Left lobe of liver (tissue), 2 donors: Measurements from ENCODE around the gene NUBP2. TPM values are rescaled to one million over a fixed set of nuclear protein-coding genes. Genes with fewer than 3 reads are reported as not detected.

Experiments used
- ATAC-seq: fragments of 200-7000 bp; cut with Tn5 transposase; one replicate; pipeline ENCODE4 v1.9.1; 2020; ENCODE audit warnings: mild to moderate bottlenecking, moderate library complexity
- DNase-seq: peaks from one replicate; pipeline ENCODE4 v3.0.0-alpha.2; 2020; ENCODE audit warnings: low spot score
- total RNA-seq: library from RNA; stranded (reverse); gene quantifications from one replicate; pipeline ENCODE4 v1.2.1, GENCODE V29; 2021
- donor health status: DM: no; HTN: no; CAD: no; lungs with moderate emphysema.
- donor health status: DM: no; HTN: yes; CAD: no.

Gene NUBP2
- 37.9 TPM for total RNA-seq

GRCh38 chr16:1782408-1783264, at the start of gene NUBP2, which contains the start of gene SPSB3:
NUBP2 (plus strand) TSS chr16:1782960; CDS start chr16:1783021, 61 bp downstream.
SPSB3 (minus strand) TSS chr16:1782571; CDS start chr16:1781483, 1,088 bp downstream.
- ATAC-seq, result peak; percentile 77
- DNase-seq, result peak; percentile 100

GRCh38 chr16:1734123-1734522, 48.6 kb upstream of the NUBP2 start:
- ATAC-seq (no peak), DNase-seq (no peak)

GRCh38 chr16:1734816-1735215, 47.9 kb upstream of the NUBP2 start:
- DNase-seq, result no peak
- no peak for ATAC-seq

GRCh38 chr16:1740234-1740633, 42.5 kb upstream of the NUBP2 start:
- no peak for ATAC-seq

GRCh38 chr16:1740781-1741490, 41.8 kb upstream of the NUBP2 start:
- DNase-seq (no peak), ATAC-seq (no peak)

More at GRCh38 chr16:1740234-1740633, 42.5 kb upstream of the NUBP2 start:
- no peak for DNase-seq

GRCh38 chr16:1741553-1742165, 41.1 kb upstream of the NUBP2 start:
- ATAC-seq (no peak), DNase-seq (no peak)

GRCh38 chr16:1743376-1744337, 39.1 kb upstream of the NUBP2 start:
- no peak for DNase-seq
- ATAC-seq, result no peak

GRCh38 chr16:1744338-1744840, 38.4 kb upstream of the NUBP2 start:
- ATAC-seq (no peak), DNase-seq (no peak)

- DNase-seq (peak; percentile 42), ATAC-seq (no peak)
Observed at GRCh38 chr16:1745181-1745899, 37.4 kb upstream of the NUBP2 start.

GRCh38 chr16:1745900-1746692, 36.7 kb upstream of the NUBP2 start:
- DNase-seq (no peak), ATAC-seq (no peak)

GRCh38 chr16:1746693-1747195, 36.0 kb upstream of the NUBP2 start:
- no peak for ATAC-seq
- DNase-seq, result no peak

GRCh38 chr16:1747934-1748333, 34.8 kb upstream of the NUBP2 start:
- DNase-seq (no peak), ATAC-seq (no peak)

GRCh38 chr16:1749152-1750117, 33.3 kb upstream of the NUBP2 start:
- ATAC-seq, result no peak
- DNase-seq, result no peak

GRCh38 chr16:1751946-1752345, 30.8 kb upstream of the NUBP2 start:
- no peak for ATAC-seq
- DNase-seq, result no peak

- DNase-seq (no peak), ATAC-seq (no peak)
Observed at GRCh38 chr16:1752853-1753252, 29.9 kb upstream of the NUBP2 start.

- no peak for DNase-seq
- no peak for ATAC-seq
Observed at GRCh38 chr16:1754204-1754603, 28.6 kb upstream of the NUBP2 start.

GRCh38 chr16:1757714-1758461, 24.9 kb upstream of the NUBP2 start:
- ATAC-seq (no peak), DNase-seq (no peak)
